ENCODE measurements around the gene TMPRSS6. TPM values are rescaled to one million over a fixed set of nuclear protein-coding genes. Genes with fewer than 3 reads are reported as not detected.

The TMPRSS6 gene
- total and polyA plus RNA-seq, 2 donors (not counting 1 experiment from before 2014, with no cell fraction given), result 0.03 TPM; not detected in 1

DNA sequence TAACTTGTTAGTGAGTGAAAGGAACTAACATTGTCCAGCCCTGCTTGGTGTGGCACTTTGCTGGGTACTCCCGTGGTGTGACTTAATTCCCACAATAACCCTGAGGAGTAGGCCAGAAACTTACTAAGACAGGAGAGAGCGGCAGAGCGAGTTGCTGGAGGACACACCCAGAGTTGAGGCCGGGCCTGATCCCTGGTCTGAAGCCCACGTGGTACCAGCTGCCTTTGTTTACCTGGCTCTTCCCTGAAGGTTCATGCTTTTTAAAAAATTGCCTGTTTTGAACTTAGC is 89.4 kb downstream of the TMPRSS6 start:
- Mint-ChIP-seq H3K27ac (peak overlapping the region; percentile 87), H3K4me1 (peaks cover 20% of the 10 kb centered on the region), H3K4me3 (peak overlapping the region; percentile 93), H3K27me3 (no peaks in the 10 kb centered on the region), H3K9me3 (ENCODE audit: insufficient read depth) (no peaks in the 10 kb centered on the region)
- ATAC-seq (ENCODE audit: low read depth) (no peak), DNase-seq (no peak)
- H3K9ac ChIP-seq (ENCODE audit: low read length), result peak overlapping the region; percentile 74
- no peaks in the 10 kb centered on the region for H3K27me3 ChIP-seq (replicated peaks in 1 of 4; ENCODE audit: control extremely low read depth in 1 of 4, control insufficient read depth in 3 of 4, insufficient read depth in 4 of 4, low read length in 3 of 4)
- H3K4me2 ChIP-seq (replicated peaks; ENCODE audit: low read depth, low read length, poor library complexity, severe bottlenecking), result peak overlapping the region; percentile 93
- intact Hi-C loops (cut with micrococcal nuclease), result no loop called here
- peaks cover 5% of the 10 kb centered on the region for H3K79me2 ChIP-seq (ENCODE audit: control insufficient read depth, insufficient read depth, low read length)
- H3K27ac ChIP-seq (ENCODE audit: low read length in 2 of 2), result peak overlapping the region in 1 of 2 donors; percentile 46
- no peaks in the 10 kb centered on the region for H3K36me3 ChIP-seq (replicated peaks in 1 of 2; ENCODE audit: control extremely low read depth in 1 of 2, control insufficient read depth in 1 of 2, extremely low read depth in 1 of 2, insufficient read depth in 2 of 2, low read length in 1 of 2)
- WGBS (ENCODE audit: insufficient coverage), result 0% methylated on average over 5 of the region's 5 CpGs
- TF ChIP-seq, protein P1, sequence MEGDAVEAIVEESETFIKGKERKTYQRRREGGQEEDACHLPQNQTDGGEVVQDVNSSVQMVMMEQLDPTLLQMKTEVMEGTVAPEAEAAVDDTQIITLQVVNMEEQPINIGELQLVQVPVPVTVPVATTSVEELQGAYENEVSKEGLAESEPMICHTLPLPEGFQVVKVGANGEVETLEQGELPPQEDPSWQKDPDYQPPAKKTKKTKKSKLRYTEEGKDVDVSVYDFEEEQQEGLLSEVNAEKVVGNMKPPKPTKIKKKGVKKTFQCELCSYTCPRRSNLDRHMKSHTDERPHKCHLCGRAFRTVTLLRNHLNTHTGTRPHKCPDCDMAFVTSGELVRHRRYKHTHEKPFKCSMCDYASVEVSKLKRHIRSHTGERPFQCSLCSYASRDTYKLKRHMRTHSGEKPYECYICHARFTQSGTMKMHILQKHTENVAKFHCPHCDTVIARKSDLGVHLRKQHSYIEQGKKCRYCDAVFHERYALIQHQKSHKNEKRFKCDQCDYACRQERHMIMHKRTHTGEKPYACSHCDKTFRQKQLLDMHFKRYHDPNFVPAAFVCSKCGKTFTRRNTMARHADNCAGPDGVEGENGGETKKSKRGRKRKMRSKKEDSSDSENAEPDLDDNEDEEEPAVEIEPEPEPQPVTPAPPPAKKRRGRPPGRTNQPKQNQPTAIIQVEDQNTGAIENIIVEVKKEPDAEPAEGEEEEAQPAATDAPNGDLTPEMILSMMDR (IDR thresholded peaks at IDR 0.05), result no peak
- TF ChIP-seq EZH2 (IDR thresholded peaks at IDR 0.05; ENCODE audit: borderline replicate concordance, insufficient read depth, low read depth, low read length, poor library complexity, severe bottlenecking), result no peak
- peak overlapping the region; percentile 46 to 71 (median 65) for H3K4me3 ChIP-seq (ENCODE audit: control extremely low read depth in 1 of 5, extremely low read depth in 1 of 5, insufficient read depth in 1 of 5, low read depth in 2 of 5, low read length in 4 of 5)
- no peaks in the 10 kb centered on the region for H3K9me3 ChIP-seq (ENCODE audit: control extremely low read depth in 1 of 3, control insufficient read depth in 2 of 3, insufficient read depth in 1 of 3, low read length in 2 of 3)
- POLR2A ChIA-PET, result interaction anchor here (0.8 kb wide), 1 partner anchor 31 kb away, joined by 5 read pairs; no protein-coding TSS in a partner anchor
- peak overlapping the region; percentile 92 for H2AFZ ChIP-seq (ENCODE audit: insufficient read depth, low read depth, low read length, poor library complexity, severe bottlenecking)
- no peaks in the 10 kb centered on the region for H4K20me1 ChIP-seq (ENCODE audit: control insufficient read depth, insufficient read depth, low read length, poor library complexity, severe bottlenecking)
- peaks cover 9 to 20% of the 10 kb centered on the region in 2 donors for H3K4me1 ChIP-seq (ENCODE audit: control insufficient read depth in 2 of 2, insufficient read depth in 2 of 2, low read length in 2 of 2)
- CTCF ChIA-PET, result interaction anchor here (0.6 to 1.5 kb wide), 6 partner anchors 9 to 475 kb away, joined by 3 to 7 read pairs (median 3); no protein-coding TSS in a partner anchor

GRCh38 chr22:37019309-37020191 is 90.0 kb downstream of the TMPRSS6 start, which contains the start of the genes MPST and TST:
TSS of gene MPST (plus strand) at chr22:37019742. CDS start at chr22:37019837, 95 bp downstream.
TSS of gene TST (minus strand) at chr22:37019447. CDS start at chr22:37018732, 715 bp downstream.
- under 1% methylated on average over 104 of the region's 107 CpGs for WGBS (ENCODE audit: insufficient coverage)

More at GRCh38 chr22:37019309-37020191, 90.0 kb downstream of the TMPRSS6 start, which contains the start of the genes MPST and TST:
- CTCF ChIA-PET, result interaction anchor here (0.6 to 1.5 kb wide), 8 partner anchors 10 to 474 kb away, joined by 3 to 7 read pairs (median 4); partner anchors contain the start of gene KCTD17
- H3K27ac ChIP-seq (ENCODE audit: low read length in 2 of 2), result peak within 1 kb of the TSS in 1 of 2 donors; percentile 46
- H3K27me3 ChIP-seq (replicated peaks in 1 of 4; ENCODE audit: control extremely low read depth in 1 of 4, control insufficient read depth in 3 of 4, insufficient read depth in 4 of 4, low read length in 3 of 4), result no peaks in the 10 kb centered on the region
- Mint-ChIP-seq H3K4me1 (peaks cover 20% of the 10 kb centered on the region), H3K9me3 (ENCODE audit: insufficient read depth) (no peaks in the 10 kb centered on the region), H3K4me3 (peak within 1 kb of the TSS; percentile 93), H3K27ac (peak within 1 kb of the TSS; percentile 87), H3K27me3 (no peaks in the 10 kb centered on the region)
- H3K79me2 ChIP-seq (ENCODE audit: control insufficient read depth, insufficient read depth, low read length), result peaks cover 5% of the 10 kb centered on the region
- no peaks in the 10 kb centered on the region for H3K9me3 ChIP-seq (ENCODE audit: control extremely low read depth in 1 of 3, control insufficient read depth in 2 of 3, insufficient read depth in 1 of 3, low read length in 2 of 3)
- no peaks in the 10 kb centered on the region for H3K36me3 ChIP-seq (replicated peaks in 1 of 2; ENCODE audit: control extremely low read depth in 1 of 2, control insufficient read depth in 1 of 2, extremely low read depth in 1 of 2, insufficient read depth in 2 of 2, low read length in 1 of 2)
- peak within 1 kb of the TSS; percentile 46 to 71 (median 65) for H3K4me3 ChIP-seq (ENCODE audit: control extremely low read depth in 1 of 5, extremely low read depth in 1 of 5, insufficient read depth in 1 of 5, low read depth in 2 of 5, low read length in 4 of 5)
- peak within 1 kb of the TSS; percentile 93 for H3K4me2 ChIP-seq (replicated peaks; ENCODE audit: low read depth, low read length, poor library complexity, severe bottlenecking)
- peak within 1 kb of the TSS; percentile 74 for H3K9ac ChIP-seq (ENCODE audit: low read length)
- peak; percentile 81 for ATAC-seq (ENCODE audit: low read depth)
- H3K4me1 ChIP-seq (ENCODE audit: control insufficient read depth in 2 of 2, insufficient read depth in 2 of 2, low read length in 2 of 2), result peaks cover 9 to 20% of the 10 kb centered on the region in 2 donors
- DNase-seq, result peak; percentile 71
- TF ChIP-seq EZH2 (IDR thresholded peaks at IDR 0.05; ENCODE audit: borderline replicate concordance, insufficient read depth, low read depth, low read length, poor library complexity, severe bottlenecking), result no peak
- TF ChIP-seq, protein P1 (IDR thresholded peaks at IDR 0.05), result peak; percentile 7
- intact Hi-C loops (cut with micrococcal nuclease), result loop anchor here (1.0 kb wide), 1 partner anchor 42 kb away; no protein-coding TSS in a partner anchor
- peak within 1 kb of the TSS; percentile 92 for H2AFZ ChIP-seq (ENCODE audit: insufficient read depth, low read depth, low read length, poor library complexity, severe bottlenecking)
- H4K20me1 ChIP-seq (ENCODE audit: control insufficient read depth, insufficient read depth, low read length, poor library complexity, severe bottlenecking), result no peaks in the 10 kb centered on the region
- POLR2A ChIA-PET, result no interaction called here
